Measurements from ENCODE around the gene ZNF280C.

DNA sequence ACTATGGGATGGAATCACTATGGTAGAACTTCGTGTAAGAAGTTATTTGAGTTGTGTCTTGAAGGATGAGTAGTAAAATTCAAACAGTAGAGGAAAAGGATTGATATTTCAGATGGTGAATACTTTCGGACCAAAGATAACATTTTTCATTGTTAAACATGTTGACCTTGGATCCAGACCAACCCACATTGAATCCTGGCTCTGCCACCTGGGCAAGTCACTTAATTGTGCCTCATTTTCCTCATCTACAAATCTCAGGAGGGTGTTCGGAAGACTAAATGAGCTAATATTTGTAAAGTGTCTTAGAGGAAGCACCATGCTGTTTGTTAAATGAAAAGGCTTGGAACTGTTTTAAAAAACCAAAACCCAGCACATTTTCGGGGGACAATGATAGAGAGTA lies 101.7 kb downstream of the ZNF280C start:
- no peak for TF ChIP-seq POLR2A (IDR thresholded peaks at IDR 0.05)
- TF ChIP-seq, protein P1, sequence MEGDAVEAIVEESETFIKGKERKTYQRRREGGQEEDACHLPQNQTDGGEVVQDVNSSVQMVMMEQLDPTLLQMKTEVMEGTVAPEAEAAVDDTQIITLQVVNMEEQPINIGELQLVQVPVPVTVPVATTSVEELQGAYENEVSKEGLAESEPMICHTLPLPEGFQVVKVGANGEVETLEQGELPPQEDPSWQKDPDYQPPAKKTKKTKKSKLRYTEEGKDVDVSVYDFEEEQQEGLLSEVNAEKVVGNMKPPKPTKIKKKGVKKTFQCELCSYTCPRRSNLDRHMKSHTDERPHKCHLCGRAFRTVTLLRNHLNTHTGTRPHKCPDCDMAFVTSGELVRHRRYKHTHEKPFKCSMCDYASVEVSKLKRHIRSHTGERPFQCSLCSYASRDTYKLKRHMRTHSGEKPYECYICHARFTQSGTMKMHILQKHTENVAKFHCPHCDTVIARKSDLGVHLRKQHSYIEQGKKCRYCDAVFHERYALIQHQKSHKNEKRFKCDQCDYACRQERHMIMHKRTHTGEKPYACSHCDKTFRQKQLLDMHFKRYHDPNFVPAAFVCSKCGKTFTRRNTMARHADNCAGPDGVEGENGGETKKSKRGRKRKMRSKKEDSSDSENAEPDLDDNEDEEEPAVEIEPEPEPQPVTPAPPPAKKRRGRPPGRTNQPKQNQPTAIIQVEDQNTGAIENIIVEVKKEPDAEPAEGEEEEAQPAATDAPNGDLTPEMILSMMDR (IDR thresholded peaks at IDR 0.05) = no peak

Measured in uterus (tissue), 2 donors.